B cell (primary cell): ENCODE results near the gene EEFSEC. TPM values are rescaled to one million over a fixed set of nuclear protein-coding genes. Genes with fewer than 3 reads are reported as not detected.

Experiments used
- ATAC-seq: fragments of 200-7000 bp; cut with Tn5 transposase; one replicate; pipeline ENCODE4 v1.10.0; 2021; ENCODE audit warnings: low read depth, mild to moderate bottlenecking, moderate number of reproducible peaks, moderate library complexity
- CTCF ChIA-PET: fragments of 350-600 bp; sonication (Branson Sonifier 250); formaldehyde crosslinking; loops from one replicate; lab custom pipeline; 2021; ENCODE audit warnings: antibody characterized with exemption, inconsistent platforms; lab: Charles Lee
- POLR2A ChIA-PET: fragments of 350-600 bp; sonication (Branson Sonifier 250); formaldehyde crosslinking; loops from one replicate; lab custom pipeline; 2021; ENCODE audit warnings: antibody characterized with exemption; lab: Charles Lee
- DNase-seq: peaks from one replicate; pipeline ENCODE4 v3.0.0; 2013
- H2AFZ ChIP-seq: 2 replicates; pipeline ENCODE4 v1.6.1; 2012; ENCODE audit warnings: mild to moderate bottlenecking, low read depth, low read length; ENCODE audit not compliant: insufficient read depth, poor library complexity, severe bottlenecking
- H3K27ac ChIP-seq, 2 donors: 1 replicate in 1 of 2; 2 replicates in 1 of 2; pipeline ENCODE4 v1.5.1; 2012 to 2013; ENCODE audit warnings: low read length in 2 of 2, mild to moderate bottlenecking in 2 of 2, moderate library complexity in 1 of 2
- H3K27me3 ChIP-seq, 4 experiments: fragments of 200-600 bp in 1 of 4; sonication (generic) in 1 of 4; replicated peaks in 1 of 4; 1 replicate in 2 of 4; 2 replicates in 2 of 4; pipeline versions ENCODE4 v1.6.1 to v1.7.0; 2013 to 2016; ENCODE audit warnings: low read length in 3 of 4, mild to moderate bottlenecking in 2 of 4, mixed read lengths in 1 of 4, moderate library complexity in 1 of 4; ENCODE audit not compliant: insufficient read depth in 4 of 4, control insufficient read depth in 3 of 4; ENCODE audit errors: control extremely low read depth in 1 of 4
- H3K36me3 ChIP-seq, 2 experiments: replicated peaks in 1 of 2; 1 replicate in 1 of 2; 2 replicates in 1 of 2; pipeline versions ENCODE4 v1.6.1 to v1.7.1; 2013; ENCODE audit warnings: low read length in 1 of 2; ENCODE audit not compliant: insufficient read depth in 2 of 2, control insufficient read depth in 1 of 2; ENCODE audit errors: control extremely low read depth in 1 of 2, extremely low read depth in 1 of 2
- H3K4me1 ChIP-seq, 2 donors: fragments of 200-600 bp in 1 of 2; sonication (generic) in 1 of 2; 1 replicate in 1 of 2; 2 replicates in 1 of 2; pipeline versions ENCODE4 v1.5.1 to v1.6.1; 2013 to 2017; ENCODE audit warnings: low read length in 2 of 2; ENCODE audit not compliant: control insufficient read depth in 2 of 2, insufficient read depth in 2 of 2
- H3K4me2 ChIP-seq: replicated peaks from 2 replicates; pipeline ENCODE3; 2012; ENCODE audit warnings: mild to moderate bottlenecking, low read depth, low read length; ENCODE audit not compliant: poor library complexity, severe bottlenecking
- H3K4me3 ChIP-seq, 5 experiments: fragments of 200-600 bp in 1 of 5; sonication (generic) in 1 of 5; 1 replicate in 3 of 5; 2 replicates in 2 of 5; pipeline versions ENCODE4 v1.5.1 to v1.7.0; 2011 to 2016; ENCODE audit warnings: low read length in 4 of 5, mild to moderate bottlenecking in 4 of 5, low read depth in 2 of 5, control low read depth in 1 of 5, moderate library complexity in 1 of 5; ENCODE audit not compliant: insufficient read depth in 1 of 5; ENCODE audit errors: control extremely low read depth in 1 of 5, extremely low read depth in 1 of 5
- H3K79me2 ChIP-seq: fragments of 200-600 bp; sonication (generic); one replicate; pipeline ENCODE4 v1.6.0; 2016; ENCODE audit warnings: low read length; ENCODE audit not compliant: control insufficient read depth, insufficient read depth
- H3K9ac ChIP-seq: fragments of 200-600 bp; sonication (generic); 2 replicates; pipeline ENCODE4 v1.6.1; 2017; ENCODE audit warnings: mild to moderate bottlenecking, low read length, moderate library complexity
- H3K9me3 ChIP-seq, 3 donors: one replicate each; pipeline versions ENCODE4 v1.6.1 to v1.7.1; 2013; ENCODE audit warnings: low read length in 2 of 3; ENCODE audit not compliant: control insufficient read depth in 2 of 3, insufficient read depth in 1 of 3; ENCODE audit errors: control extremely low read depth in 1 of 3
- H4K20me1 ChIP-seq: 2 replicates; pipeline ENCODE4 v1.6.0; 2012; ENCODE audit warnings: mild to moderate bottlenecking, low read length; ENCODE audit not compliant: insufficient read depth, control insufficient read depth, poor library complexity, severe bottlenecking
- H3K27ac Mint-ChIP-seq: one replicate; pipeline ENCODE4 v1.8.0; 2021; ENCODE audit warnings: mixed read lengths
- H3K27me3 Mint-ChIP-seq: one replicate; pipeline ENCODE4 v1.8.0; 2021; ENCODE audit warnings: mixed read lengths
- H3K4me1 Mint-ChIP-seq: one replicate; pipeline ENCODE4 v1.8.0; 2021; ENCODE audit warnings: mixed read lengths
- H3K4me3 Mint-ChIP-seq: one replicate; pipeline ENCODE4 v1.8.0; 2021; ENCODE audit warnings: mixed read lengths
- H3K9me3 Mint-ChIP-seq: one replicate; pipeline ENCODE4 v1.8.0; 2022; ENCODE audit warnings: mixed read lengths; ENCODE audit not compliant: insufficient read depth
- EZH2 ChIP-seq: IDR thresholded peaks from 2 replicates; pipeline ENCODE4 v1.6.1; 2012; ENCODE audit warnings: borderline replicate concordance, low read depth, mild to moderate bottlenecking, moderate library complexity, low read length; ENCODE audit not compliant: insufficient read depth, poor library complexity, severe bottlenecking
- WGBS: methylation state at CpG from one replicate; pipeline ENCODE4 v1.1.5; 2013; ENCODE audit warnings: missing lambda C conversion rate; ENCODE audit not compliant: insufficient coverage; 5-methylcytosine and 5-hydroxymethylcytosine counted together
- intact Hi-C: fragments of 100-400 bp; cut with micrococcal nuclease; formaldehyde crosslinking; loops from one replicate; pipeline ENCODE4 v1.10.0; 2022
- polyA plus RNA-seq: library from polyadenylated mRNA; depleted of rRNA; stranded (reverse); fragments of >200 nt; gene quantifications from 2 replicates; pipeline ENCODE4 v1.2.3, GENCODE V29; 2012
- total RNA-seq, 2 donors: library from RNA; stranded (reverse); fragments of 120-200 nt in 1 of 2; gene quantifications; 1 replicate in 1 of 2; 2 replicates in 1 of 2; pipeline versions ENCODE4 v1.2.3 to v1.2.4, GENCODE V29; 2013 to 2022
- TF ChIP-seq, protein P1 (sequence below): fragments of 200-600 bp; IDR thresholded peaks from one replicate; pipeline ENCODE4 v1.8.0; 2022; ENCODE audit warnings: antibody characterized with exemption, mild to moderate bottlenecking

The EEFSEC gene
- total and polyA plus RNA-seq, 2 donors (not counting 1 experiment from before 2014, with no cell fraction given), result 17.9 to 18.4 TPM

DNA sequence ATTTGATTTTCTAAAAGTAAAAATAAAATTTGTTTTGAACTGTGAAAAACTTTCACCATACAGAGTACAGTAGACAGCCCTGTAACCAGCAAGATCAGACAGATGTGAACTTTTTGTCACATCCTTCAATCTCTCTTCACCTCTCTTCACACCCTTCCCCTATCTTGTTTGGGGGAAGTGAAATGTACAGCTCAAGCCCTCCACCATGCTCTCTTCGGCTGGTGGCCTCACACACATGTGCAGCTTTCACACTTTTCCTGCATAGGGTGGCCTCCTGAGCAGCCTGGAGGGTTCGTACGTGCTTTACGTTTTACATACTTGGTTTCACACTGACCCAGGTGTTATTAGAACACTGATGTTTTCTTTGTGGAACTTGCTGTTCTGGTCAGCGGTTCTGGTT, 227.0 kb downstream of the EEFSEC start:
- Mint-ChIP-seq H3K27me3 (no peaks in the 10 kb centered on the region), H3K9me3 (no peaks in the 10 kb centered on the region), H3K4me3 (no peak overlapping the region), H3K4me1 (peaks cover 5% of the 10 kb centered on the region), H3K27ac (no peak overlapping the region)
- H3K36me3 ChIP-seq, result peaks cover 0 to 16% of the 10 kb centered on the region in 2 experiments
- DNase-seq (no peak), ATAC-seq (no peak)
- H3K27me3 ChIP-seq, result no peaks in the 10 kb centered on the region
- ChIA-PET POLR2A (no interaction called here), CTCF (no interaction called here)
- no peak overlapping the region for H3K4me2 ChIP-seq
- H3K27ac ChIP-seq, result no peak overlapping the region
- TF ChIP-seq, protein P1, sequence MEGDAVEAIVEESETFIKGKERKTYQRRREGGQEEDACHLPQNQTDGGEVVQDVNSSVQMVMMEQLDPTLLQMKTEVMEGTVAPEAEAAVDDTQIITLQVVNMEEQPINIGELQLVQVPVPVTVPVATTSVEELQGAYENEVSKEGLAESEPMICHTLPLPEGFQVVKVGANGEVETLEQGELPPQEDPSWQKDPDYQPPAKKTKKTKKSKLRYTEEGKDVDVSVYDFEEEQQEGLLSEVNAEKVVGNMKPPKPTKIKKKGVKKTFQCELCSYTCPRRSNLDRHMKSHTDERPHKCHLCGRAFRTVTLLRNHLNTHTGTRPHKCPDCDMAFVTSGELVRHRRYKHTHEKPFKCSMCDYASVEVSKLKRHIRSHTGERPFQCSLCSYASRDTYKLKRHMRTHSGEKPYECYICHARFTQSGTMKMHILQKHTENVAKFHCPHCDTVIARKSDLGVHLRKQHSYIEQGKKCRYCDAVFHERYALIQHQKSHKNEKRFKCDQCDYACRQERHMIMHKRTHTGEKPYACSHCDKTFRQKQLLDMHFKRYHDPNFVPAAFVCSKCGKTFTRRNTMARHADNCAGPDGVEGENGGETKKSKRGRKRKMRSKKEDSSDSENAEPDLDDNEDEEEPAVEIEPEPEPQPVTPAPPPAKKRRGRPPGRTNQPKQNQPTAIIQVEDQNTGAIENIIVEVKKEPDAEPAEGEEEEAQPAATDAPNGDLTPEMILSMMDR, result no peak
- TF ChIP-seq EZH2, result no peak
- no peak overlapping the region for H3K9ac ChIP-seq
- 80% methylated on average over 2 of the region's 5 CpGs for WGBS
- H3K4me1 ChIP-seq, result peaks cover 0 to 4% of the 10 kb centered on the region in 2 donors
- intact Hi-C loops, result no loop called here
- H3K79me2 ChIP-seq, result no peaks in the 10 kb centered on the region
- H3K9me3 ChIP-seq, result no peaks in the 10 kb centered on the region
- H3K4me3 ChIP-seq, result no peak overlapping the region
- no peaks in the 10 kb centered on the region for H4K20me1 ChIP-seq
- no peak overlapping the region for H2AFZ ChIP-seq

DNA sequence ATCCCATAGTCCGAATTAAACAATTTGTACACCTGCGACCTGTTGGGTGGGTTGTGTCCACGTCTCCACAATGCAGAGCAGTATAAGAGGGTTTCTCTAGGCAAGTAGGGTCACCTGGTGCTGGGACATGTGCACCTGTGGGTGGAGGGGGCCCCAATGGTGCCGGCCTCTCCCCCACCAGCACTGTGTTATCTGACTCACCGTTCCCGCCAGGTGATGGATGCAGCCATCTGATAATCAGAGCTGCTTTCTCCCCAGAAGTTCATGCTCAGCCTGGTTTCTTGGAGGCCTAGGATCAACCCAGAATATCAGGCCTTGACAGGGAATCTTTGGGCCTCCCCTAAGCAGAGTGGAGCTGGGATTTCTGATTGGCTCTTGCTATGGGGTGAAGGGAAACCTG, 227.4 kb downstream of the EEFSEC start:
- H3K4me1 Mint-ChIP-seq, result peaks cover 2% of the 10 kb centered on the region
- ChIA-PET POLR2A (no interaction called here), CTCF (no interaction called here)
- Histone ChIP-seq H2AFZ (no peak overlapping the region), H3K36me3 (peaks cover 0 to 16% of the 10 kb centered on the region in 2 experiments), H3K79me2 (no peaks in the 10 kb centered on the region), H3K27me3 (no peaks in the 10 kb centered on the region), H3K9me3 (no peaks in the 10 kb centered on the region), H3K27ac (no peak overlapping the region), H3K9ac (no peak overlapping the region), H3K4me3 (no peak overlapping the region), H3K4me1 (no peaks in the 10 kb centered on the region), H4K20me1 (no peaks in the 10 kb centered on the region), H3K4me2 (no peak overlapping the region)
- no peak overlapping the region for H3K27ac Mint-ChIP-seq
- no peak for TF ChIP-seq EZH2
- TF ChIP-seq, protein P1, result no peak
- DNase-seq (no peak), ATAC-seq (no peak)
- H3K9me3 Mint-ChIP-seq, result no peaks in the 10 kb centered on the region
- no peaks in the 10 kb centered on the region for H3K27me3 Mint-ChIP-seq
- intact Hi-C loops, result no loop called here
- WGBS, result 94% methylated on average over 3 of the region's 6 CpGs
- H3K4me3 Mint-ChIP-seq, result no peak overlapping the region
